GM21381 (cell line): ENCODE data around the gene CCDC188.

Experiments
- ATAC-seq: cut with Tn5 transposase; IDR thresholded peaks from one replicate; pipeline ENCODE4 v1.9.1; 2021; ENCODE audit warnings: mild to moderate bottlenecking, moderate library complexity; ENCODE audit not compliant: unreplicated experiment

Gene CCDC188

DNA sequence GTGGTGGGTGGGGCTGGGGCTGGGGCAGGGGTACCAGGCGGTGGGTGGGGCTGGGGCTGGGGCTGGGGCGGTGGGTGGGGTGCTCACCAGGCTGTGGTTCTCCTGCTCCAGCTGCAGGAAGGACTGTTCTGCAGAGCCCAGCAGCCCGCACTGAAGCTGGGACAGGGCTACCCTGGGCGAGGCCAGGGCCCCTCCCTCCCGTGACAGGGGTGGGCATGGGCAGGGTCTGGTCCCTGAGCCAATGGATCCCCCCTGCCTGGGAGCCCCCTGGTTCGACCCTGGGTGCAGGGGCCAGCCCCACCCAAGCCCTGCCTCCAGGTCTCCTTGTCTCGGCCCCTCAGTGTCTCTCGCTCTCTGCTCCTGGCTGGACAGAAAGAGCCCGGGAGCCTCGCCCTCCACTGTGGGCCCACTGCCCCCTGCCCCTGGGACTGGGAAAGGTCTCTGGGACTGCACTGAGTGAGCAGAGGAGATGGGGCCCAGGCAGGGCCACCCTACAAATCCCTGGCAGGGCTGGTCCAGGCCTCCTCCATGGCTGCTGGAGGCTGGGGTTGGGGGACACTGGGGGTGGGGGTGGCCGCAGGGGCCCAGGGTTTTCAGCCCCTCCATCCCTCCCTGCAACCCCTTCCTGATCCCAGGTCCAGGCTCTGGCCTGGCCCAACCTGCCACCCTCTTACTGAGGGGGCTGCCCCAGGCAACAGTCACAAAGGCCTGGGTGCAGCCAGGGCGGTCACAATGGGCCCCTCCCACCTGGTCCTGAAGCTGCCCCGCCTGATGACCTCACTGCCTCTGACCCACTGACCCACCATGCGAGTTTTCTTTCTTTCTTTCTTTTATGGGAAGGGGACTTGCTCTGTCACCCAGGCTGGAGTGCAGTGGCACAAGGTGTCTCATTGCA lies at the start of gene CCDC188:
TSS of gene CCDC188 (minus strand) at position 675 of the 895 bp plus-strand sequence. CDS start at position 606, 69 bp downstream.
- no peak for ATAC-seq

DNA sequence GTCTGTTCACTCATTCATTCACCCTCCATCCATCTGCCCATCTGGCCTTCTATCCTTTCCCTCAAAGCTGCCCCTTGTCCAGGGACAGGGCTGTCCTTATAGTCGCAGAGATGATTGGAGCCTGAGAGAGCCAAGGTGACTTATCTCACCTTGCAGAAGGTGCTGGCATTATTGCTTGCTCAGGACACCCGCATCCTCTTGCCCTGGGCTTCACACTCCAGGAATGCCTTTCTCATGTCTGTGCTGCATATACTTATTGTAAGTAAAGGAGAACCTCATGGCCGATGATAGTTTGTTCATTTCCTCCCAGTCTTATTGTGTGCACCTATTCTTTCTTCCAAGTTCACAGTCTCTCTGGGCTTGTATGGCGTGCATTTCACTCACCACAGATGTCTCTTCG lies 49.1 kb upstream of the CCDC188 start:
- ATAC-seq = no peak

DNA sequence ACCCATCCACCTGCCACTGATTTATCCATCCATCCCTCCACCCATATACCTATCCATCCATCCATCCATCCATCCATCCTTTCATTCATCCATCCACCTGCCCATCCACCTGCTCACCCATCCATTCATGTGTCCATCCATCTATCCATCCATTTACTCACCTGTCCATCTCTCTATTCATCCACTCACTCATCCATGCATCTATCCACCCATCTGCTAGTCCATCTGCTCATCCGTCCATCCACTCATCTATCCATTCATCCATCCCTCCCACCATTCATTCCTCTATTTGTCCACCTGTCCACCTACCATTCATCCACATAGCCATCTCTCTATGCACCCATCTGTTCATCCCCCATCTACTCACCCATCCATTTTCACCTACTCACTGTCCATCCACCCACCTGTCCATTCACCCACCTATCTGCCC lies 48.6 kb upstream of the CCDC188 start:
- ATAC-seq = no peak

DNA sequence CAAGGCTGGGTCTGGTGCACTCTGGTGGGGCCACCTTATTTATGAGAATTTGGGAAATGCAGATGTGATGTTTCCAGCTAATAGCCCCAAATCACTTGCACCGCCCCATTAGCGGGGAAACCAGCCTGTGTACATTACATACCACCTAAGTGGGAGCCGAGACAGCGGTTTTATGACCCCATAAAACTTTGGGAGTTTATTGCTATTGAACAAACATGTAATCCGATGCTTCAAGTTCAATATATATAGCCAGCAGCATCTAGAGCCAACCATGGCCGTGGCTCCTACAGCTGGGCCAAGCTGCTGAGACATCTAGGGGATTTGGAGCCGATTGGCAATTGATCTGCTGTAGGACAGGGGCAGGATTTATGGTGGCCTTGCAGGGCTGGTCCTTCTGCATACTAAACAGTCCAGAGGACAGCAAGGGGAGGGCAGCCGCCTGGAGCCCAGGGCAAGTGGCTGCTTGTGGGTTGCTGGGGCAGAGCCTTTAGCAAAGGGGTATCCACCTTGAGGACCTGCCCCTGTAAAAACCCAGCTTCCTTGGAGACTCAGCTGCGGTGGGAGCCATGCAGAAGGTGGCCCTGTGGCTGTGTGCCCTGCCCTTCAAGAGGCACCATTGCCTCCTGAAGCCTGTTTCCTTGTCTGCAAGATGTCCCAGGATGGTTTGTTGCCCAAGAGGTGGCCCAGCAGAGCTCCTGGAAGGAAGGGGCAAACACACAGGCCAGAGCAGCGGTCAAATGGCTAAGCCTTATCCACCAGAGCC lies 47.9 kb upstream of the CCDC188 start:
- no peak for ATAC-seq

DNA sequence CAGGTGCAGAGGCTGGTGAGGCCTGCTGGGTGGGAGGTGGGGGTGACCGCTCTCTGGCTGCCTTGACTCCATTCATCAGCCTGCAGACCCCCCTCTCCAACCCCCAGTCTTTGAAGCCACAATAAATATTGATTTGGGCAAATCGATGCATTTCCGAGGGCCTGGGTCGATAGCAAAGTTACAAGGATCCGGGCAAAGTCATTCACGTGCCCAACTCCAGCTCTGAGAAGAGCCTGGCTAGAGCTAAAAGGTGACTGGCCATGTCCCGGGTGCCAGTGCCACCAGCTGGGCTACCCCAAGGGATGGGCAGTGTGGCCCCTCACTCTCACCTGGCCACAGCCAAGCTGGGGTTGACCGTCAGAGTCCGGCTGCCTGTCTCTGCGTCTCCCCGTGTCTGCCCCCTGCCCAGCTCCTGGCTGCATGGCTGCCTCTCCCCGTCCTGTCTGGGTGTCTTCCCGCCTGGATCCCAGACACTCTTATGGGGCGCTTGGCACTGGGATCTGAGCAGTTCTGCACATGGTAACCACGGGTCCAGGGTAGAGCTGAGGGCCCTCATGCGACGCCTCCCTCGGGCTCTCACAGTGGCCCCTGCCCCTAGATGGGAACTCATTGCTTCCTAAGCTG lies 46.7 kb upstream of the CCDC188 start:
- no peak for ATAC-seq

DNA sequence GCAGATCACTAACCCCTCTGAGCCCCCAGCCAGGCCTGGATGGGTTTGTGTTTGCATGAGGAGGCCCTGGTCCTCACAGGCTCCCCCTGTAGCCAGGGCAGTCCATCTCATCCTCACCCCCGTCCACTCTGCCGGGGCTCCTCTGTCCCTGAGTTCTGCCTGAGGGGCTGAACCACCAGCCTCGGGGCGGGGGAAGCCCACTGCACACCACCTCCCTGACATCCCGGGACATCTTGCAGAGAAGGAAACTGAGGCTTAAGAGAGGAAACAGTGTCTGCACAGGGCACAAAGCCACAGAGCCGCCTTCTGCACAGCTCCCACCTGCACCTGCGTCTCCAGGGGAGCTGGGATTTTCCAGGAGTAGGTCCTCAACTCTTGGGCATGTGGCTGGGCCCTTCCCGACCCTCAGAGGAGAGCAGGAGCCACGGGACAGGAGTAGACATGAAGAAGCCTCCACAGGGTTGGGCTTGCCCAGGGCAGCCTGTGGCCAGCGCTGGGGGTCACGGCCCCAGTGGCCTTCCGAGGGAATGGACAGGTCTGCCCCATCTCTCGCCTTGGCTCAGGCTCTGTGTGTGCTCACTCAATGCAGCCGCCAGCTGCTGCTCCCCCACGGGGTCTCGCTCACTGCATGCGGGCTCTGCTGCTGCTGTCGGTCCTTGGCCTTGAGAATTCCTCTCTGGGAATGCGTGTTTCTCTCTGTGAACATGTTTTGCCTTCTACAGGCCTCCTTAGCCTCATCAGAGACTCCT lies 45.4 kb upstream of the CCDC188 start:
- no peak for ATAC-seq

DNA sequence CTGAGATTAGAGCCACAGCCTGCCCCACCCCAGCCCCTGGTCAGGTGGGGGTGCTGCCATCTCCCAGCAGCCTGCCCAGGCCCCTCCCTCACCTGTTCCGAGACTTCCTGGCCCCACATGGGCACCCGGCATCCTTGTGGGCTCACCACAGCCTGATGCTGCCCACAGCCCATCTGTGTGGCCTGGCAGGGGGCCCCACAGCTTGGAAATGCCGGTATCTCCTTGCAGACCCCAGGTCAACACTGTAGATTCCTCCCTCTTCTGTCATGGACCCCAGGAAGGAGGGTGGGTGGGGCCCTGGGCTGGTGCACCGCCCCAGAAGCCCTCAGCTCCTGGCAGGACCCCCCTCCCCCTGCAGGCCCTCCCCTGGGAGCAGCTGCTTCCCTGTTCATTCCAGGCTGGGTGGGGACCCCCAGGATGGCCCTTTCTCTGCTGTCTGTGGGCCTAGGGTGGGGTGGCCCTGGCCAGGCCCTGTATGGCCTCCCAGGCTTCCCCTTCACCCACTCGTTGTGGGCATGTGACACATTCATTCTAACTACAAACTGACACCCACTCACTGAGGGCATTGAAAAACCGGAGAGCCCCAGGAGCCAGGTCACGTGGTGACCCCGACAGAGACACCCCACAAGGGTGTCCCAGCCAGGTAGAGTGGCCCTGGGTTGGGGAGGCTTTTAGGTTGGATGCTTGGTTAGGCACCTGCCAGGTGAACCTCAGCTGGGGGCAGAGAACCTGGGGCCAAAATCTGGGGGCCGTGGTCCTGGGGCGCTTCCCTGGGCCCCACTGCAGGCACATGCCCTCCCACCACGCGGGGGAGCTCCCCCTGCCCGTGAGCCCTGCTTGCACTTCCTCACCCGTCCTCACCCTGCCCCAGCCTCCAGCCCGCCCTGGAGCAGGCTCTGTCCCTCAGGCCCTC lies 44.1 kb upstream of the CCDC188 start:
- no peak for ATAC-seq

DNA sequence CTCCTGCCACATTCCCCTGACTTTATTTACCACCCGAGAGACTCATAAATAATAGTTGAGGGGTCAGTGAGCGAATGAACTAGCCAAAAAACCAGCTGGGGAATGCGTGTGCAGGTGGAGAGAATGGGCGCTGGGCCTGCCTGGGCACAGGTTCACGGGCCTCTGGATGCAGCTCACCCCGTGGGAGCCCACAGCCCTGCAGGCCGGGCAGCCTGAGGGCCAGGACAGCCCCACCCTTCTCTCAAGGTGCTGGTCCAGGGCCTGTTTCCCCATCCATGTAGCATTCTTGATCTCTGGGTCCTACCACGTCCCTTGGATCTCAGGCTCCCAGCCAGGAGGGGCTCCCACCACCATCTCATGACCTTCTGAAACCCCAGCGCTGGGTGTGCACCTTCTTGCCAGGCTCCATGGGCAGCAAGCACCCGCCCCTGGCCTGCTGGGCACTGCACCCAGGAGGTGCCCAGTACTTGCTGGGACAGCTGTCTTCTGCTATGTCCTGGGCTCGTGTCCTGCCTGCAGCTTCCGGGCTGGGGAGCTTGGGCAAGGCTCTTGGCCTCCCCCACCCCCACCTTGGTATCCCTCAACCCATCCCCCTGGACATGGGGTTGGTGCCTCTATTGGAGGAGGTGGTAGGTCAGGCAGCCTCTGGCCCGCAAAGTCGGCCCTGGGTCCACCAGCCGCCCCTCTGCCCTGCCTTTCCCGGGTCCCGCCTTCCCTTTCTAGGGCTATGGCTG lies 43.1 kb upstream of the CCDC188 start:
- ATAC-seq = no peak

DNA sequence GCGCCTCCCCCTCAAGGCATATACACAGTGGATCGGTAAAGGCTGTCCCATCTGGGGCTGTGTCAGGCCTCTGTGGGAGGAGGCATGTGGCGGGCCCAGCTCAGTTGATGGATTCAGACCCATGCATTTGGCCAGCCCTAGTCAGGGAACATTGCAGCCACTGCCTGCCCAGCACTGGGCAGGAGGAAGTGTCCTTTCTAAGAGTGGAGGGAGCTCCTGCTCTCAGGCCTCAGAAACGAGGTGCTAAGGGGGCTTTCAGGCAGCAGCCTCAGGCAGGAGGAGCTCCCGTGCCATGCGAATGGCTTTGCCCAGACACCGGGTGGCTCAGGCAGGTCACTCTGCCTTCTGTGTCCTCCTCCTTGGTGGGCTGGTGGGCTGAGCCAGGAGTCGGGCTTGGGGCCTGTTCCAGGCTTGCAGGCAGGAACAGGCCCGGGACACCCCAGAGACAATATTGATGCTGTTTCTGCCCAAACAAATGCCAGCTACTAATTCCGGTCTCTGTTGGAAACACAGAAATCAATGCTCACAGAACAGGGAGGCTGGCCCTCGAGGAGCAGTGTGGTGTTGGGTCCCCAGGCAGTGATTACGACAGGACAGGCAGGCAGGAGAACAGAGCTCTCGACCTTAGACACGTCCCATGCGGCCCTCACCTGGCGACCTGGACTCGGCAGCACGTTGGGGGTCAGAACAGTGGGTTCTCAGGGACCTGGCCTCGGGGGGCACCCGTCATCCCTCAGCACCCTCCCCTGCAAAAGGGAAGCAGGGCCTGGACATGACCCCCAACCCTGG lies 42.3 kb upstream of the CCDC188 start:
- no peak for ATAC-seq

DNA sequence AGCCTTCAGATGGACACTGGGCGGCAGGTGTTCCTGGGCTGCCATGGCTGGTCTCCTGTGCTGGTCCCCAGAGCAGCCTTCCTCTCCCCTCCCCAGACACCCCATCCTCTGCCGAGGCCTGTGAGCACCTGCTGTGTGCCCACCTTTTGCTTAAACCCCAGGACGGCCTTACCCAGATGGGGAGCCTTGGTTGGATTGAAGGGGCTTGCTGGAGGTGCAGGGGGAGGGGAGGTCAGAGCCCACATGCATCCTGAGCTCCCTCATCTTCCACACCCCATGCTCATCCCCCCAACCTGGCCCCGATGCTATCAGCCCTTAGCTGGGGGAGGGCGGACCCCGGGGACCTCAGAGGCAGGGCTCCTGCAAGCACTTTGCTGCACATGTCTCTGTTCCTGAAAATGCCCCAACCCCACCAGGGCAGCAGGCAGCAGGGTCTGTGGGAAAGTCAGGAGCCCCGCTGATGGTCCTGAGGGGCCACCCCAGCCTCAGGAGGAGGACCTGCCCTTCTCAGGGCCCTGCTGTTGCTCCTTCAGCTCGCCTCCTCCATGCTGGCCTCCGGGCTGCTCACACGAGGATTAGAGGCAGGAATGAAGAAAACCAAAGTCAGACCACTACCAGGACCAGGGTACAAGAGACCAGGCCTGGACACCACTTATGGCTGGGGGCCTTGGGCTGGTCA lies 41.6 kb upstream of the CCDC188 start:
- ATAC-seq = no peak

DNA sequence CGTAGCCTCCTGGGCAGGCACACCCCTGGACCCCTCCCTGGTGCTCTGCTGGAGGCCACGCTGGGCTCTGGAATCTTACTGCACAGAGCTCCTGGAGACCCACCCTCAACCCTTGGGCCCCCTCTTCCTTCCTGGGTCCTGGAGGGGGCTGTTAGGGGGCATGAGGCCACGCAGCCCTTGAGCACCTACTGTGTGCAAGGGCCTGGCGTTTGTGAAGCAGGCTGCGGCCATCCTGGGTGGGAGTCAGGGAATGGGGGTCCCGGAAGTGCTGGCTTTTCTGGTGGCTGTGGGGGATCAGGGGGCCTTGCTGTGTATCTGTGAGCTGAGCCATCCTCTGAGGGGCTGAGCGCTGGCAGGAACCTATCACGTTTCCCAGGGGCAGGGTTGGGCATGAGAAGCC lies 40.9 kb upstream of the CCDC188 start:
- no peak for ATAC-seq

DNA sequence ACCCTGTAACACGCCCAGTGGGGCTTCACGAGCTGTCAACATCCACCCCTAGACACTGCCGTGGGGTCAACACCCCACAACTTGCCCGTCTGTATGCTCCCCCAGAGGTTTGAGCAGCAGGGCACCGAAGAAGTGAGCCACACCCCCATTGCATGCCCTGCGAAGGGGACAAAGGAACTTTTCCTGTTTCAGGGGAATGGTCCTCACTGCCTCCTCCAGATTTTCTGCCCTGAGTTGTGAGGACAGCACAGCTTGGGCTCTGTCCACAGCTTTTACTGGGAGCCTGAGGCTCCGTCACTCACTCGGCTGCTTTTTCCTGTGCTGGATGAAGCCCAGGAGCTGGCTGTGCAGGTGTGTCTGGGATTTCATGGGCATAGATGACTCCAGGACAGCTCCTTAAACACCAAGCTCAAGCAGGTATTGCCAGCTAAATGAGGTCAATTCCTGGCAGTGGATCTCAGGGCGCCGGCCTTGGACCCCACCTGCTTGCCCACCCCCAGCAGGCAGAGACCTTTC lies 40.2 kb upstream of the CCDC188 start:
- no peak for ATAC-seq

DNA sequence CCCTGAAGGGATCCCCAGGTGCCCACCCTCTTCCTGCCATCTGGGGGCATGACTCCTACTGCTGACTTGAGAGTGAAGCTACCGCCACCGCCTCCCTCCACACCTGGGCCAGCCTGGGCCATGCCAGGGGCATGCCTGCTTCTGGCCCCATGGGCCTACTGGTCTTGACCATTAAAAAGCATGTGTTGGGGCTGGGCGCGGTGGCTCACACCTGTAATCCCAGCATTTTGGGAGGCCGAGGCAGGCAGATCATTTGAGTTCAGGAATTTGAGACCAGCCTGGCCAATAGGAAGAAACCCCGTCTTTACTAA lies 37.7 kb upstream of the CCDC188 start:
- ATAC-seq = no peak

DNA sequence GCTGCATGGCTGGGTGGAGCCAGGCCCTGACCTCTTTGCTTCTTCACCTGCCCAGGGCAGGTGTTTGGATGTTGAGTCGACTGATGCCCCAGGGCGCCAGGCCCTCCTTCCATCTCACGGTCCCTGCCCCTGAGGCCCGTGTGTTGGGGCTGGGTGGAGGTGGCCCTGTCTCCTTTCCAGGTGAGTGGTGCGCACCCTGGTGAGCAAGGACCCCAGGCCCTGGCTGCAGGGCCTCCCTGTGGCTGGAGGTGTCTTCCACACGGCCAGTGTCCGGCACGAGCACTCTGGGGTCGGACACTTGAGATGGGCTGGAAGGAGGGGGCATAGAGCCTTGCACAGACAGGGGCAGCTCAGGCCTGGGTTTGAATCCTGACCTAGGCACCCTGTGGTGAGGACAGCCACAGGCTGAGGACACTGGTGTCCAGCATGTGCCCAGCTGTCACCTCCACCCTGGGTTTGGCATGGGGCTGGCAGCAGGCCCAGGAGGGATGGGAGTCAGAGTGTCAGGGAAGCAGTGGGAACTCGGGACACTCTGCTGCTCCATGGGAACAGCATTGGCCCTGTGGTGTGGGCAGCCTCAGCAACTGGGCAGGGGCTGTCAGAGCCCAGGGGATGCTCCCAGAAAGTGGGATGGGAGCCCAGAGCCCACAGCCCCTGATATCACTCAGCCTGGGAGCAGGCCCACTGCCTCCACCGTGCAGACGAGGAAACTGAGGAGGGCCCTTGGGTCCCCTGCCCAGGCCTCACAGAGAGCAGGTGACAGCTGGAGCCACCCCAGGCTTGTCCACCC lies 37.1 kb upstream of the CCDC188 start:
- no peak for ATAC-seq

DNA sequence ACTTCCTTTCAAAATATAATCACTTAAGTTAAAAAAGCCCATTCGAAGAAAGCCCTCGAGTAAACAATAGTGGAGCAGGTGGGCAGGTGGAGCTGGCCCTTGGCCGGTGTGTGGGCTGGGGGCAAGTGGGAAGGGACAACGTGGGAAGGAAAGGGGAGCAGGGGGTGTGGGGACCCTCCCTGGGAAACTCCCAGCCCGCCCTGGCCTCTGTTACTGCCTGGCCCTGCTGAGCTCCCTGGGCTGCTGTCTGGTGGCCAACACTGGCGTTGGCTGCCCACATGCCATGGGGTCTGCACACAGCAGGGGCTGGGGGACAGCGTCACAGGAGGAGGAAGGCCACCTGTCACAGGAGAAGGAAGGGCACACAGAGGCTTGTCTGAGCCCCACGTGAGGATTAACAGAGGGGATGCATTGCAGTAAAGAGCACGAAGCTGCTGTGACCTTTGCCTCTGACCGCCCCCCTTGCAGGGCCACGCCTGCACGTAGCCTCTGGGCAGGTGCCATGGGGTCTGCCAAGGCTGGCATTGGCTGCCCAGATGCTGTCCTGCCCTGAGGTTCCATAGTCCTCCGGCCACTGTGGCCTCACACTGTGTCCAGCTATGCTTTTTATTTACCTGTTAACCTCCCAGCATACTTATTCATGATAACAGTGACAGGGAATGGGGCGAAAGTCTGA lies 36.2 kb upstream of the CCDC188 start:
- ATAC-seq = no peak

DNA sequence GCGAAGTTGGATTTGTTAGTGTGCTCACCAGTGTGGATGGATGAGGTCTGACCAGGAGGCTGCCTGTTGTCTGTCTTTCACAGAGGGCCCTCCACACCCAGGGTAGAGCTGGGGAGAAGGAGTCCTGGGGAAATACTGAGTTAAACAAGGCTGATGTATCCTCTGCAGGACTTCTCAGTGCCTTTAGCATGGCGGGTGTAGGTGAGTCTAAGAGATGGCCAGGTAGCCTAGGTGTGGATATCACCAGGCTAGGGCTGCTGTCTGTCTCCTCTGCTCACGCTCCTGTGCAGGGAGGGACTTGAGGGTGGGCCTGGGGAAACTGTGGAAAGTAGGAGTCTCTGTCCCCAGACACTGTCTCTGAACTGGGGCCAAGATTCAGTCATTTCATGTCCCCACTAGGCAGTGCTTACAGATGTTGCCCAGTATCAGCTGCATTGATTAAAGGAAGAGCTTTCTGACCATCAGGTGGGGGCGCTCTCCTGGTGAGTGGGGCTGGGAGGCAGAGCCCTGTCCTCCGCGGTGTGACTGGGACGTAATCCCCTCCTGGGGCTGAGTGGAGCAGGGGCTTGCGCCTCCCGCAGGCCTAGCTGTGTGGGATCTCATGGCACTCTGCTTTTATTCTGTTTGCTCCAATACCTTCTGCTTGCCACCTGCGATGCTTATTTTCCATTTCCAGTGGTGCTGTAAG lies 35.5 kb upstream of the CCDC188 start:
- no peak for ATAC-seq
